ENCODE results near the gene VSIG8.
A peak's percentile ranks its signal among the peaks of the same experiment; 100 is the strongest.
"Not testable (repeated sequence)": the region's sequence is repeated elsewhere in the genome, so short reads cannot be mapped to it uniquely, and the experiment has no call there.

The VSIG8 gene

GRCh38 chr1:159862557-159862956 is at the start of gene VSIG8:
TSS of gene VSIG8 (minus strand) at chr1:159862657. CDS start at chr1:159862521, 136 bp downstream.
- no peak for DNase-seq

- no peak for DNase-seq
Measured at GRCh38 chr1:159911326-159912070, 49.0 kb upstream of the VSIG8 start.

- no peak for DNase-seq
Measured at GRCh38 chr1:159908031-159908940, 45.8 kb upstream of the VSIG8 start.

- DNase-seq = no peak
Measured at GRCh38 chr1:159906960-159907359, 44.5 kb upstream of the VSIG8 start.

GRCh38 chr1:159904036-159904435 is 41.6 kb upstream of the VSIG8 start:
- DNase-seq = not testable (repeated sequence)

- DNase-seq = no peak
Measured at GRCh38 chr1:159902541-159902940, 40.1 kb upstream of the VSIG8 start.

- DNase-seq = no peak
Measured at GRCh38 chr1:159900755-159901360, 38.4 kb upstream of the VSIG8 start.

- DNase-seq = no peak
Measured at GRCh38 chr1:159900086-159900680, 37.7 kb upstream of the VSIG8 start, which contains the start of gene CFAP45. TSS of gene CFAP45 (minus strand) at chr1:159900165. CDS start at chr1:159900098, 67 bp downstream.

GRCh38 chr1:159899634-159900033 is 37.2 kb upstream of the VSIG8 start:
- DNase-seq = not testable (repeated sequence)

GRCh38 chr1:159898527-159898926 is 36.1 kb upstream of the VSIG8 start:
- DNase-seq = no peak

GRCh38 chr1:159897962-159898361 is 35.5 kb upstream of the VSIG8 start:
- peak in 1 of 2 donors; percentile 12 for DNase-seq

GRCh38 chr1:159896546-159896930 is 34.1 kb upstream of the VSIG8 start:
- no peak for DNase-seq

- DNase-seq = no peak
Measured at GRCh38 chr1:159895836-159896545, 33.5 kb upstream of the VSIG8 start.

GRCh38 chr1:159895286-159895685 is 32.8 kb upstream of the VSIG8 start:
- no peak for DNase-seq

GRCh38 chr1:159892944-159893343 is 30.5 kb upstream of the VSIG8 start:
- DNase-seq = no peak

GRCh38 chr1:159891275-159892157 is 29.1 kb upstream of the VSIG8 start:
- DNase-seq = peak; percentile 34 to 55

GRCh38 chr1:159890390-159890789 is 27.9 kb upstream of the VSIG8 start:
- DNase-seq = no peak

- peak in 1 of 2 donors; percentile 77 for DNase-seq
Measured at GRCh38 chr1:159889821-159890252, 27.4 kb upstream of the VSIG8 start.

- DNase-seq = no peak
Measured at GRCh38 chr1:159889202-159889601, 26.7 kb upstream of the VSIG8 start.

GRCh38 chr1:159884296-159884695 is 21.8 kb upstream of the VSIG8 start:
- DNase-seq = no peak

- no peak for DNase-seq
Measured at GRCh38 chr1:159883134-159883533, 20.7 kb upstream of the VSIG8 start.

All from bone marrow (tissue), 2 donors.